Ishikawa (cell line): ENCODE measurements around the gene PIGA.

Experiments used
- CEBPB ChIP-seq: IDR thresholded peaks from 2 replicates; pipeline ENCODE4 v1.6.1; 2012
- CREB1 ChIP-seq: IDR thresholded peaks from 2 replicates; pipeline ENCODE4 v1.6.1; 2012; ENCODE audit warnings: low read depth
- NFIC ChIP-seq: IDR thresholded peaks from 2 replicates; pipeline ENCODE4 v1.6.1; 2012
- TCF12 ChIP-seq: IDR thresholded peaks from 2 replicates; pipeline ENCODE4 v1.6.1; 2012; ENCODE audit warnings: low read depth
- TEAD4 ChIP-seq: IDR thresholded peaks from 2 replicates; pipeline ENCODE4 v1.6.1; 2012
- YY1 ChIP-seq: IDR thresholded peaks from 2 replicates; pipeline ENCODE4 v1.6.1; 2012; ENCODE audit warnings: low read depth
- TF ChIP-seq, protein P1 (sequence below): IDR thresholded peaks from 2 replicates; pipeline ENCODE4 v1.6.1; 2012; ENCODE audit warnings: low read depth, mild to moderate bottlenecking

DNA sequence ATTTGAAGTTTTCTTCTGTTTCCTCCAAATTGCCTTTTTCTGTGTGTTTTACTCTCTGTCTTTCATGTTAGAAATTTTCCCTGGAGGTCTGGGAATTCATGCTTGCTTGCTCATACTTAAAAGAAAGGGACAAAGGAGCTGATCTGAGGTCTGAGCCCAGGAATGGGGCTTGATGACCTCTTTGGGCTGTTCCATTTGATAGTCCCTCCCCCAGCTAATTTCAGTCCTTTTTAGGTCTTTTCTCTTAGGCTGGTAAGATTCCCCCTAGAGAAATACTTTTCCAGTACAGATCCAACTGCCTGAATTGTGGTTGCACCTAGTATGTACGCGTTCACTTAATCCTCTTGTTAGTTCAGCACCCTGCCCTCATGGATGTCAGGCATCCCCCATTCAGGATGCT is 5.5 kb upstream of the PIGA start:
- TF ChIP-seq TEAD4: no peak
- no peak for TF ChIP-seq YY1
- TF ChIP-seq CEBPB: no peak
- TF ChIP-seq, protein P1, sequence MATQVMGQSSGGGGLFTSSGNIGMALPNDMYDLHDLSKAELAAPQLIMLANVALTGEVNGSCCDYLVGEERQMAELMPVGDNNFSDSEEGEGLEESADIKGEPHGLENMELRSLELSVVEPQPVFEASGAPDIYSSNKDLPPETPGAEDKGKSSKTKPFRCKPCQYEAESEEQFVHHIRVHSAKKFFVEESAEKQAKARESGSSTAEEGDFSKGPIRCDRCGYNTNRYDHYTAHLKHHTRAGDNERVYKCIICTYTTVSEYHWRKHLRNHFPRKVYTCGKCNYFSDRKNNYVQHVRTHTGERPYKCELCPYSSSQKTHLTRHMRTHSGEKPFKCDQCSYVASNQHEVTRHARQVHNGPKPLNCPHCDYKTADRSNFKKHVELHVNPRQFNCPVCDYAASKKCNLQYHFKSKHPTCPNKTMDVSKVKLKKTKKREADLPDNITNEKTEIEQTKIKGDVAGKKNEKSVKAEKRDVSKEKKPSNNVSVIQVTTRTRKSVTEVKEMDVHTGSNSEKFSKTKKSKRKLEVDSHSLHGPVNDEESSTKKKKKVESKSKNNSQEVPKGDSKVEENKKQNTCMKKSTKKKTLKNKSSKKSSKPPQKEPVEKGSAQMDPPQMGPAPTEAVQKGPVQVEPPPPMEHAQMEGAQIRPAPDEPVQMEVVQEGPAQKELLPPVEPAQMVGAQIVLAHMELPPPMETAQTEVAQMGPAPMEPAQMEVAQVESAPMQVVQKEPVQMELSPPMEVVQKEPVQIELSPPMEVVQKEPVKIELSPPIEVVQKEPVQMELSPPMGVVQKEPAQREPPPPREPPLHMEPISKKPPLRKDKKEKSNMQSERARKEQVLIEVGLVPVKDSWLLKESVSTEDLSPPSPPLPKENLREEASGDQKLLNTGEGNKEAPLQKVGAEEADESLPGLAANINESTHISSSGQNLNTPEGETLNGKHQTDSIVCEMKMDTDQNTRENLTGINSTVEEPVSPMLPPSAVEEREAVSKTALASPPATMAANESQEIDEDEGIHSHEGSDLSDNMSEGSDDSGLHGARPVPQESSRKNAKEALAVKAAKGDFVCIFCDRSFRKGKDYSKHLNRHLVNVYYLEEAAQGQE: no peak
- no peak for TF ChIP-seq CREB1
- no peak for TF ChIP-seq TCF12
- TF ChIP-seq NFIC: no peak
